Adrenal gland (tissue), 12 donors: ENCODE data around the gene SMAD3. TPM values are rescaled to one million over a fixed set of nuclear protein-coding genes. Genes with fewer than 3 reads are reported as not detected.

Experiments
- DNase-seq, 7 donors: peaks; one replicate each; pipeline ENCODE4 v3.0.0-alpha.2; 2019 to 2020
- H3K27ac ChIP-seq, 5 donors: fragments of 200-600 bp; sonication (generic) in 4 of 5; 1 replicate in 3 of 5; 2 replicates in 2 of 5; pipeline versions ENCODE4 v1.5.1 to v1.8.0; 2016 to 2020; ENCODE audit warnings: mild to moderate bottlenecking in 1 of 5
- H3K27me3 ChIP-seq: fragments of 200-600 bp; 2 replicates; pipeline ENCODE4 v1.8.0; 2021
- H3K36me3 ChIP-seq, 2 donors: fragments of 200-600 bp; replicated peaks in 1 of 2; 1 replicate in 1 of 2; 2 replicates in 1 of 2; pipeline versions ENCODE4 v1.5.1 to v1.8.0; 2018 to 2022
- H3K4me1 ChIP-seq, 2 donors: fragments of 200-600 bp; replicated peaks in 1 of 2; 1 replicate in 1 of 2; 2 replicates in 1 of 2; pipeline versions ENCODE4 v1.5.1 to v1.8.0; 2018 to 2021
- H3K4me3 ChIP-seq, 4 donors: fragments of 200-600 bp; sonication (generic) in 3 of 4; one replicate each; pipeline ENCODE4 v1.5.1; 2016 to 2018
- H3K9me3 ChIP-seq, 3 donors: fragments of 200-600 bp; sonication (generic) in 1 of 3; replicated peaks in 1 of 3; 1 replicate in 2 of 3; 2 replicates in 1 of 3; pipeline versions ENCODE4 v1.5.1 to v1.8.0; 2016 to 2021
- CTCF ChIP-seq, 6 experiments: fragments of 450-650 bp in 4 of 6; fragments of 200-600 bp in 2 of 6; sonication (generic) in 1 of 6; IDR thresholded peaks; 1 replicate in 5 of 6; 2 replicates in 1 of 6; pipeline versions ENCODE4 v1.5.1 to v1.8.0; 2016 to 2021; ENCODE audit warnings: antibody characterized with exemption in 6 of 6, mild to moderate bottlenecking in 2 of 6, moderate library complexity in 1 of 6
- POLR2A ChIP-seq, 2 donors: fragments of 450-650 bp; IDR thresholded peaks; one replicate each; pipeline ENCODE4 v1.6.1; 2017; ENCODE audit warnings: antibody characterized with exemption in 2 of 2, mild to moderate bottlenecking in 2 of 2, moderate library complexity in 1 of 2
- WGBS, 4 donors: extraction: QIAGEN DNeasy Blood & Tissue Kit in 2 of 4; methylation state at CpG; one replicate each; pipeline versions ENCODE4 v1.1.5 to v1.1.7; 2013 to 2017; 5-methylcytosine and 5-hydroxymethylcytosine counted together
- intact Hi-C, 2 donors: fragments of 100-400 bp; cut with DNase I; formaldehyde crosslinking; loops; one replicate each; pipeline versions ENCODE4 v1.14.1 to v1.15.0; 2022 to 2023
- polyA plus RNA-seq, 3 donors: library from polyadenylated mRNA; stranded (reverse); fragments of 200-250 nt in 2 of 3; fragments of 350-450 nt in 1 of 3; fragmentation: Illumina TruSeq in 1 of 3; extraction: RNeasy Lipid Tissue Mini Kit (QIAGEN cat#74804) in 1 of 3; gene quantifications; one replicate each; pipeline ENCODE4 v1.2.3, GENCODE V29; 2013 to 2014
- total RNA-seq, 9 donors: library from RNA; depleted of rRNA in 4 of 9; stranded (reverse); fragments of >200 nt in 4 of 9; fragments of 120-200 nt in 1 of 9; fragmentation: NEBNext Ultra II Directional in 1 of 9; extraction: Animal tissue kit (Norgen Biotek cat#: 25700) in 1 of 9; gene quantifications; one replicate each; pipeline versions ENCODE4 v1.1.0 to v1.2.4, GENCODE V29; 2013 to 2023
- donor health status: healthy with polysubstance abuse.
- donor health status: Bipolar disorder and iron deficiency.
- donor health status: DM: yes; HTN: yes; CAD: no.
- donor health status: DM: no; HTN: no; CAD: no.
- donor health status: DM: no; HTN: no; CAD: no.
- donor health status: DM: yes; HTN: yes; CAD: no.

SMAD3 gene
- total and polyA plus RNA-seq, 12 donors, result 6.4 to 92.0 (median 8.0) TPM

- no peaks in the 10 kb centered on the region for H3K27me3 ChIP-seq
- H3K36me3 ChIP-seq, result no peaks in the 10 kb centered on the region
- no peak for TF ChIP-seq POLR2A (IDR thresholded peaks at IDR 0.05)
- TF ChIP-seq CTCF (IDR thresholded peaks at IDR 0.05), result no peak
- H3K27ac ChIP-seq, result no peak overlapping the region
- H3K4me3 ChIP-seq, result no peak overlapping the region
- peaks cover 0 to 8% of the 10 kb centered on the region in 2 donors for H3K4me1 ChIP-seq
- 84 to 97% (median 90%) methylated on average over 8 of the region's 8 CpGs for WGBS, 4 donors
- no peaks in the 10 kb centered on the region for H3K9me3 ChIP-seq
- DNase-seq, result no peak
- intact Hi-C loops, result no loop called here
These were observed 107.6 kb downstream of the SMAD3 start for GRCh38 chr15:67173005-67173404.

DNA sequence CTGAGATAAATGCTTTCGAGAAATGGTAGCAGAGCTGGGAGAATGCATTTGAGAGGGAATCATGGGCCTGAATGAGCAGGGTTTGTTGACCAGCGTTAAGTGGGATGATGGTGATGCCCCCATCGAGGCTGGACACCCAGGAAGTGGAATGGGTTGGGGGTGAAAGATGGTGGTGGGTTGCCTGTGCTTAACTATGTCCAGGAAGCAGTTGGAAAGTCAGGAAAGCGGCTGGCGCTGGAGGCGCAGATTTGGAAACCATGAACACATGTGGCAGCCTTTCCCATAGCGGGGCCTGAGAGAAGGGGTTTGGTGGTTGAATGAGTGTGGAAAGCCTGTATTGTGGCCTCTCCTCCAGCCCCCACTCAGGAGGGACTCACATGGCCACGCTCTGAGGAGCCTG lies 108.4 kb downstream of the SMAD3 start:
- Histone ChIP-seq H3K4me1 (peaks cover 0 to 8% of the 10 kb centered on the region in 2 donors), H3K4me3 (no peak overlapping the region), H3K9me3 (no peaks in the 10 kb centered on the region), H3K36me3 (no peaks in the 10 kb centered on the region), H3K27ac (no peak overlapping the region), H3K27me3 (no peaks in the 10 kb centered on the region)
- intact Hi-C loops, result no loop called here
- WGBS, 4 donors, result 96 to 98% (median 98%) methylated on average over 8 of the region's 8 CpGs
- TF ChIP-seq CTCF (IDR thresholded peaks at IDR 0.05) (no peak), POLR2A (IDR thresholded peaks at IDR 0.05) (no peak)
- no peak for DNase-seq

DNA sequence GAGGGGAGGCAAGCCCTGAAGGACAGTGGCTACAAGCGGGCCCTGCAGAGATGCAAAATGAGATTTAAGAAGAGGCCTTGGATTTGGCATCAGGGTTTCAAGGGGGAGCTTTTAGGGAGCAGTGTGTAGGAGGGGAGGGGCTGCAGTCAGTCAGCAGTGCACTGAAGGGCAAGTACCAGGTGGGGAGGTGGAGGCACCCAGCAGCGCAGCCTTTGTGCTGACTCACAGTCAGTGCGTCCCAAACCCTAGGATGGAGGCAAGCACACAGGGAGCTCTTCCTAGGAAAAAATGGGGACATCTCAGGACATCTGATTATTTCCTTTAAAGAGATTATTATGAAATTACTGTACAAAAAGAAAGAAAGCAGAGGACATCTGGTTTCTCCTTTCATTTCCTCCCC lies 109.0 kb downstream of the SMAD3 start:
- Histone ChIP-seq H3K27me3 (no peaks in the 10 kb centered on the region), H3K27ac (no peak overlapping the region), H3K36me3 (no peaks in the 10 kb centered on the region), H3K4me1 (peaks cover 0 to 8% of the 10 kb centered on the region in 2 donors), H3K9me3 (no peaks in the 10 kb centered on the region), H3K4me3 (no peak overlapping the region)
- intact Hi-C loops, result no loop called here
- no peak for TF ChIP-seq CTCF (IDR thresholded peaks at IDR 0.05)
- no peak for TF ChIP-seq POLR2A (IDR thresholded peaks at IDR 0.05)
- DNase-seq, result no peak
- 84 to 96% (median 95%) methylated on average over 3 of the region's 3 CpGs for WGBS, 4 donors

- Histone ChIP-seq H3K9me3 (no peaks in the 10 kb centered on the region), H3K36me3 (no peaks in the 10 kb centered on the region), H3K27ac (no peak overlapping the region), H3K27me3 (no peaks in the 10 kb centered on the region), H3K4me1 (peaks cover 0 to 8% of the 10 kb centered on the region in 2 donors), H3K4me3 (no peak overlapping the region)
- DNase-seq, result no peak
- TF ChIP-seq POLR2A (IDR thresholded peaks at IDR 0.05), result no peak
- no peak for TF ChIP-seq CTCF (IDR thresholded peaks at IDR 0.05)
- WGBS, 4 donors, result 85 to 93% (median 91%) methylated on average over 9 of the region's 9 CpGs
- intact Hi-C loops, result no loop called here
These were observed 109.6 kb downstream of the SMAD3 start for GRCh38 chr15:67174864-67175573.
